Sigmoid colon (tissue), 4 donors: ENCODE measurements around the gene IL15.
"Not testable (repeated sequence)": the region's sequence is repeated elsewhere in the genome, so short reads cannot be mapped to it uniquely, and the experiment has no call there.

Experiments used
- POLR2A ChIP-seq, 2 donors: fragments of 450-650 bp; IDR thresholded peaks; one replicate each; pipeline ENCODE4 v1.6.1; 2016; ENCODE audit warnings: antibody characterized with exemption in 2 of 2, mild to moderate bottlenecking in 2 of 2, moderate library complexity in 2 of 2
- POLR2AphosphoS5 ChIP-seq, 4 donors: sonication (generic); formaldehyde crosslinking; IDR thresholded peaks; one replicate each; pipeline ENCODE4 v1.6.1; 2017; ENCODE audit warnings: antibody characterized with exemption in 4 of 4
- TF ChIP-seq, protein P1 (sequence below), 4 experiments: fragments of 450-650 bp in 3 of 4; fragments of 200-600 bp in 1 of 4; IDR thresholded peaks; one replicate each; pipeline ENCODE4 v1.5.1; 2016 to 2019; ENCODE audit warnings: antibody characterized with exemption in 4 of 4, mild to moderate bottlenecking in 3 of 4, moderate library complexity in 2 of 4

DNA sequence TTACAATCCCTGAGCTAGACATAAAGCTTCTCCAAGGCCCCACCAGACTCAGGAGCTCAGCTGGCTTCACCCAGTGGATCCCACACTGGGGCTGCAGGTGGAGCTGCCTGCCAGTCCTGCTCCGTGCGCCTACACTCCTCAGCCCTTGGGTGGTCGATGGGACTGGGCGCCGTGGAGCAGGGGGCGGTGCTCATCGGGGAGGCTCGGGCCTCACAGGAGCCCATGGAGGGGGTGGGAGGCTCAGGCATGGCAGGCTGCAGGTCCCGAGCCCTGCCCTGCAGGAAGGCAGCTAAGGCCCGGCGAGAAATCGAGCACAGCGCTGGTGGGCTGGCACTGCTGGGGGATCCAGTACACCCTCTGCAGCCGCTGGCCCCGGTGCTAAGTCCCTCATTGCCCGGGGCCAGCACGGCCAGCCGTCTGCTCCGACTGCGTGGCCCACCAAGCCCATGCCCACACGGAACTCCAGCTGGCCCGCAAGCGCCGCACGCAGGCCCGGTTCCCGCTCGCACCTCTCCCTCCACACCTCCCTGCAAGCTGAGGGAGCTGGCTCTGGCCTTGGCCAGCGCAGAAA, 53.4 kb downstream of the IL15 start:
- TF ChIP-seq POLR2AphosphoS5, POLR2A (IDR thresholded peaks at IDR 0.05): not testable (repeated sequence)
- TF ChIP-seq, protein P1, sequence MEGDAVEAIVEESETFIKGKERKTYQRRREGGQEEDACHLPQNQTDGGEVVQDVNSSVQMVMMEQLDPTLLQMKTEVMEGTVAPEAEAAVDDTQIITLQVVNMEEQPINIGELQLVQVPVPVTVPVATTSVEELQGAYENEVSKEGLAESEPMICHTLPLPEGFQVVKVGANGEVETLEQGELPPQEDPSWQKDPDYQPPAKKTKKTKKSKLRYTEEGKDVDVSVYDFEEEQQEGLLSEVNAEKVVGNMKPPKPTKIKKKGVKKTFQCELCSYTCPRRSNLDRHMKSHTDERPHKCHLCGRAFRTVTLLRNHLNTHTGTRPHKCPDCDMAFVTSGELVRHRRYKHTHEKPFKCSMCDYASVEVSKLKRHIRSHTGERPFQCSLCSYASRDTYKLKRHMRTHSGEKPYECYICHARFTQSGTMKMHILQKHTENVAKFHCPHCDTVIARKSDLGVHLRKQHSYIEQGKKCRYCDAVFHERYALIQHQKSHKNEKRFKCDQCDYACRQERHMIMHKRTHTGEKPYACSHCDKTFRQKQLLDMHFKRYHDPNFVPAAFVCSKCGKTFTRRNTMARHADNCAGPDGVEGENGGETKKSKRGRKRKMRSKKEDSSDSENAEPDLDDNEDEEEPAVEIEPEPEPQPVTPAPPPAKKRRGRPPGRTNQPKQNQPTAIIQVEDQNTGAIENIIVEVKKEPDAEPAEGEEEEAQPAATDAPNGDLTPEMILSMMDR (IDR thresholded peaks at IDR 0.05): not testable (repeated sequence)
